ENCODE measurements around the gene EFHB. TPM values are rescaled to one million over a fixed set of nuclear protein-coding genes. Genes with fewer than 3 reads are reported as not detected.

Gene EFHB
- total RNA-seq, 1 donor from 2014 or later, result 2.0 TPM

DNA sequence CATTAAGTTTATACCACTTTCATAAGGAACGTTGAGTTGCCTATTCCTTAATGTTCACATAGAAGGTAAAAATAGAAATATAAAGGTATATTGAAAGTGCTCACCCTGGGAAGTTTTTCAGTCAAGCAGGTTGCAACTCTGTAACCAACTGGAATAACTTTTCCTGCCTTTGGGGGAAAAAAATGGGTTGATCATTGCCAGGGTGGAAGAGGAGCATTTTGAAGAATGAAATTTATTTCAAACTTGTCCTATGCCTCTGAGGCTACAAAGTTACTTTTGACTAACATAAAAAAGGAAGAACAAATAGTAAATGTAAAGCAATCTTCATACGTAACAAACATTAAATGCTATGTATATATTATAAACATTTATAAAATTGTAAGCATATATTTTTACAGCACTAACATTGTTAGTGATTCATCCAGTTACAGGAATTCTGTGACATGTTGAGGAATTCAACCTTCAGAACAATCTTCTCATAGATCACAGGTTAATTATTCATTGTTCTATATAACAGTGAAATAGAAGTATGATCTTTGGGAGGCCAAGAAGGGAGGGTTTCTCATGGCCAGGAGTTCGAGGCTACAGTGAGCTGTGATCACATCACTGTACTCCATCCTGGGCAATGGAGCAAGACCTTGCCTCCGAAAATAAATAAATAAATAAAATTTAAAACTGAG is 13.5 kb downstream of the EFHB start:
- H4K20me1 ChIP-seq (ENCODE audit: low read depth), result no peaks in the 10 kb centered on the region
- no peaks in the 10 kb centered on the region for H3K36me3 ChIP-seq
- no peaks in the 10 kb centered on the region for H3K4me1 ChIP-seq
- no peak overlapping the region for H3K4me3 ChIP-seq
- H3K4me2 ChIP-seq, result no peak overlapping the region
- DNase-seq (ENCODE audit: low spot score), result no peak
- Mint-ChIP-seq H3K27ac (no peak overlapping the region), H3K27me3 (ENCODE audit: insufficient read depth, low read depth) (peaks cover 2% of the 10 kb centered on the region), H3K9me3 (no peaks in the 10 kb centered on the region), H3K4me1 (no peaks in the 10 kb centered on the region), H3K4me3 (no peak overlapping the region), H3K36me3 (no peaks in the 10 kb centered on the region)
- TF ChIP-seq EZH2phosphoT487 (IDR thresholded peaks at IDR 0.05) (no peak), EZH2 (IDR thresholded peaks at IDR 0.05) (no peak)
- TF ChIP-seq, protein P1, sequence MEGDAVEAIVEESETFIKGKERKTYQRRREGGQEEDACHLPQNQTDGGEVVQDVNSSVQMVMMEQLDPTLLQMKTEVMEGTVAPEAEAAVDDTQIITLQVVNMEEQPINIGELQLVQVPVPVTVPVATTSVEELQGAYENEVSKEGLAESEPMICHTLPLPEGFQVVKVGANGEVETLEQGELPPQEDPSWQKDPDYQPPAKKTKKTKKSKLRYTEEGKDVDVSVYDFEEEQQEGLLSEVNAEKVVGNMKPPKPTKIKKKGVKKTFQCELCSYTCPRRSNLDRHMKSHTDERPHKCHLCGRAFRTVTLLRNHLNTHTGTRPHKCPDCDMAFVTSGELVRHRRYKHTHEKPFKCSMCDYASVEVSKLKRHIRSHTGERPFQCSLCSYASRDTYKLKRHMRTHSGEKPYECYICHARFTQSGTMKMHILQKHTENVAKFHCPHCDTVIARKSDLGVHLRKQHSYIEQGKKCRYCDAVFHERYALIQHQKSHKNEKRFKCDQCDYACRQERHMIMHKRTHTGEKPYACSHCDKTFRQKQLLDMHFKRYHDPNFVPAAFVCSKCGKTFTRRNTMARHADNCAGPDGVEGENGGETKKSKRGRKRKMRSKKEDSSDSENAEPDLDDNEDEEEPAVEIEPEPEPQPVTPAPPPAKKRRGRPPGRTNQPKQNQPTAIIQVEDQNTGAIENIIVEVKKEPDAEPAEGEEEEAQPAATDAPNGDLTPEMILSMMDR (IDR thresholded peaks at IDR 0.05), result no peak
- H3F3A ChIP-seq (ENCODE audit: low read depth), result peaks cover 3% of the 10 kb centered on the region
- H3K9me3 ChIP-seq (ENCODE audit: low read depth), result no peaks in the 10 kb centered on the region
- H3K9ac ChIP-seq, result no peak overlapping the region
- H2AFZ ChIP-seq (replicated peaks), result no peak overlapping the region
- H3K27me3 ChIP-seq, result no peaks in the 10 kb centered on the region
- H3K79me2 ChIP-seq (ENCODE audit: low read depth), result no peaks in the 10 kb centered on the region
- no peak overlapping the region for H3K27ac ChIP-seq

DNA sequence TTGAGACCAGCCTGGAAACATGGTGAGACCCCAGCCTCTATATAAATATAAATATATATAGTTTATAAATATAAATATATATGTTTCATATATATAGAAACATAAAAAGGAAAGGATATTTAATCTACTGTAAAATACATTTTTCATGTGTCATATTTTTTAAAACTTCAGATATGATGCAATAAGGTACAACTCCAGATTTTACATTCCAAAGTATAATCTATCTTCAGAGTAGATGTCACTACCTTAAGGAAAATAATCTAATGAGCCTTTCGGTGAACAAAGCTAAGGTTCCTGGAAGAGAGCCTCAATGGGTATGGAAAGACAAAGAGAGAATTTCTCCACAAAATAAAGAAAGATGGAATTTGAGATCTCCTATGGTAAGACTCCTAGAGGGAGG is 16.9 kb downstream of the EFHB start:
- H3K27ac ChIP-seq, result no peak overlapping the region
- H3K27ac Mint-ChIP-seq, result no peak overlapping the region
- TF ChIP-seq EZH2phosphoT487 (IDR thresholded peaks at IDR 0.05) (no peak), EZH2 (IDR thresholded peaks at IDR 0.05) (no peak)
- TF ChIP-seq, protein P1 (IDR thresholded peaks at IDR 0.05), result no peak
- H3K4me1 Mint-ChIP-seq, result no peaks in the 10 kb centered on the region
- no peak overlapping the region for H3K4me3 Mint-ChIP-seq
- no peaks in the 10 kb centered on the region for H3K27me3 ChIP-seq
- peaks cover 9% of the 10 kb centered on the region for H3K9me3 Mint-ChIP-seq
- no peaks in the 10 kb centered on the region for H4K20me1 ChIP-seq (ENCODE audit: low read depth)
- H3K4me2 ChIP-seq, result no peak overlapping the region
- H3F3A ChIP-seq (ENCODE audit: low read depth), result peaks cover 3% of the 10 kb centered on the region
- no peaks in the 10 kb centered on the region for H3K4me1 ChIP-seq
- no peaks in the 10 kb centered on the region for H3K79me2 ChIP-seq (ENCODE audit: low read depth)
- peaks cover 4% of the 10 kb centered on the region for H3K9me3 ChIP-seq (ENCODE audit: low read depth)
- H3K4me3 ChIP-seq, result no peak overlapping the region
- no peak overlapping the region for H2AFZ ChIP-seq (replicated peaks)
- no peak overlapping the region for H3K9ac ChIP-seq
- DNase-seq (ENCODE audit: low spot score), result no peak
- no peaks in the 10 kb centered on the region for H3K36me3 ChIP-seq
- H3K27me3 Mint-ChIP-seq (ENCODE audit: insufficient read depth, low read depth), result peaks cover 2% of the 10 kb centered on the region
- no peaks in the 10 kb centered on the region for H3K36me3 Mint-ChIP-seq

DNA sequence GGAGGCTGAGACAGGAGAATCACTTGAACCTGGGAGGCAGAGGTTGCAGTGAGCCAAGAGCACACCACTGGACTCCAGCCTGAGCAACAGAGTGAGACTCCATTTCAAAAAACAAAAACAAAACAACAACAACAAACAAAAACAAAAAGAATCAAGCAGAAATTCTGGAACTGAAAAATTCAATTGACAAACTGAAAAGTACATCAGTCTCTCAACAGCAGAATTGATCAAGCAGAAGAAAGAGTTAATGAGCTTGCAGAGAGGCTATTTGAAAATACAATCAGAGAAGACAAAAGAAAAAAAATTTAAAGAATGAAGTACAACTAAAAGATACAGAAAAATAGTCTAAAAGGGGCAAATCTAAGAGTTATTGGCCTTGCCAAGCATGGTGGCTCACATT is 22.6 kb downstream of the EFHB start:
- Histone ChIP-seq H3K27ac (no peak overlapping the region), H3K4me3 (no peak overlapping the region), H3K4me1 (no peaks in the 10 kb centered on the region), H3F3A (ENCODE audit: low read depth) (no peaks in the 10 kb centered on the region), H4K20me1 (ENCODE audit: low read depth) (no peaks in the 10 kb centered on the region), H3K27me3 (no peaks in the 10 kb centered on the region), H3K4me2 (no peak overlapping the region), H3K9ac (no peak overlapping the region), H2AFZ (replicated peaks) (no peak overlapping the region), H3K36me3 (peaks cover 5% of the 10 kb centered on the region), H3K79me2 (ENCODE audit: low read depth) (no peaks in the 10 kb centered on the region), H3K9me3 (ENCODE audit: low read depth) (peaks cover 4% of the 10 kb centered on the region)
- Mint-ChIP-seq H3K27me3 (ENCODE audit: insufficient read depth, low read depth) (no peaks in the 10 kb centered on the region), H3K27ac (no peak overlapping the region), H3K9me3 (peaks cover 24% of the 10 kb centered on the region), H3K4me3 (no peak overlapping the region), H3K4me1 (no peaks in the 10 kb centered on the region), H3K36me3 (no peaks in the 10 kb centered on the region)
- DNase-seq (ENCODE audit: low spot score), result no peak
- no peak for TF ChIP-seq EZH2phosphoT487 (IDR thresholded peaks at IDR 0.05)
- TF ChIP-seq, protein P1 (IDR thresholded peaks at IDR 0.05), result no peak
- no peak for TF ChIP-seq EZH2 (IDR thresholded peaks at IDR 0.05)

Data from neural progenitor cell (in vitro differentiated cells).